Fibroblast of villous mesenchyme (primary cell): ENCODE data around the gene TTLL11. TPM values are rescaled to one million over a fixed set of nuclear protein-coding genes. Genes with fewer than 3 reads are reported as not detected.

Source experiments
- DNase-seq: peaks from one replicate; pipeline ENCODE4 v3.0.0-alpha.2; 2010; ENCODE audit warnings: low read depth
- H3K4me3 ChIP-seq: 2 replicates; pipeline ENCODE4 v1.5.1; 2011; ENCODE audit warnings: low read depth, mild to moderate bottlenecking, low read length
- total RNA-seq: library from RNA; depleted of rRNA; stranded (reverse); fragments of >200 nt; gene quantifications from 2 replicates; pipeline ENCODE4 v1.2.3, GENCODE V29; 2012
- TF ChIP-seq, protein P1 (sequence below): IDR thresholded peaks from 2 replicates; pipeline ENCODE4 v1.5.1; 2012; ENCODE audit warnings: low read depth, mild to moderate bottlenecking, low read length; ENCODE audit not compliant: insufficient read depth

The TTLL11 gene
- total RNA-seq, 1 donor = 4.3 TPM

DNA sequence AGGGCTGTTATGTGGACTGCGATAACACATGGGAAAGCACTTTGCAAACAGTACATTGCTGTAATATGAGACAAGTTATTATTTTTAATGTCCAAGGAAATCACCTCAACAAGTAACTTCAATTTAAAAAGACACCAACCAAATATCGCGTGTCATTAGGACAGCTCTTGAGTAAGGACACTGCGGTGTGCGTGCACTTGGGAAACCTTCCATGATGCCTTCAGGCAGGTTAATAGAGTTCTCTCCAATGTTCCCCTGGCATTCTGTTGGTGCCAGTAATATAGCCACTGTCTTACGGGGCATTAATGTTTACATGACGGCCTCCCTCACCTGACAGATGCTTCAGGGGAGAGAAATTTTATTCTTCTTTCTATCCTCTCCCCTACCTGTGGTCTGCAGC lies 42.9 kb downstream of the TTLL11 start:
- no peak for DNase-seq
- TF ChIP-seq, protein P1, sequence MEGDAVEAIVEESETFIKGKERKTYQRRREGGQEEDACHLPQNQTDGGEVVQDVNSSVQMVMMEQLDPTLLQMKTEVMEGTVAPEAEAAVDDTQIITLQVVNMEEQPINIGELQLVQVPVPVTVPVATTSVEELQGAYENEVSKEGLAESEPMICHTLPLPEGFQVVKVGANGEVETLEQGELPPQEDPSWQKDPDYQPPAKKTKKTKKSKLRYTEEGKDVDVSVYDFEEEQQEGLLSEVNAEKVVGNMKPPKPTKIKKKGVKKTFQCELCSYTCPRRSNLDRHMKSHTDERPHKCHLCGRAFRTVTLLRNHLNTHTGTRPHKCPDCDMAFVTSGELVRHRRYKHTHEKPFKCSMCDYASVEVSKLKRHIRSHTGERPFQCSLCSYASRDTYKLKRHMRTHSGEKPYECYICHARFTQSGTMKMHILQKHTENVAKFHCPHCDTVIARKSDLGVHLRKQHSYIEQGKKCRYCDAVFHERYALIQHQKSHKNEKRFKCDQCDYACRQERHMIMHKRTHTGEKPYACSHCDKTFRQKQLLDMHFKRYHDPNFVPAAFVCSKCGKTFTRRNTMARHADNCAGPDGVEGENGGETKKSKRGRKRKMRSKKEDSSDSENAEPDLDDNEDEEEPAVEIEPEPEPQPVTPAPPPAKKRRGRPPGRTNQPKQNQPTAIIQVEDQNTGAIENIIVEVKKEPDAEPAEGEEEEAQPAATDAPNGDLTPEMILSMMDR = no peak
- no peak overlapping the region for H3K4me3 ChIP-seq

DNA sequence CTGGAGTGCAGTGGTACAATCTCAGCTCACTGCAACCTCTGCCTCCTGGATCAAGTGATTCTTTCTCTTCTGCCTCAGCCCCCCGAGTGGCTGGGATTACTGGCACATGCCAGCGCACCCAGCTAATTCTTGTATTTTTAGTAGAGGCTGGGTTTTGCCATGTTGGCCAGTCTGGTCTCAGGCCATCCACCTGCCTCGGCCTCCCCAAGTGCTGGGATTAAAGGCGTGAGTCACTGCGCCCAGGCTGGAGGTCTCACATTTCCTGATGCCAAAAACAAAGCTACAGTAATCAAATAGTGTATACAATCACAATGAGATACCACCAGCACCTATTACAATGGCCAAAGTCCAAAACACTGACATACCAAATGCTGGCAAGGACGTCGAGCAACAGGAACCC lies 51.1 kb downstream of the TTLL11 start:
- DNase-seq = no peak
- H3K4me3 ChIP-seq = no peak overlapping the region
- TF ChIP-seq, protein P1 = no peak

- no peak overlapping the region for H3K4me3 ChIP-seq
- TF ChIP-seq, protein P1 = no peak
- DNase-seq = no peak
Measured at GRCh38 chr9:122040561-122041242, 52.4 kb downstream of the TTLL11 start.

DNA sequence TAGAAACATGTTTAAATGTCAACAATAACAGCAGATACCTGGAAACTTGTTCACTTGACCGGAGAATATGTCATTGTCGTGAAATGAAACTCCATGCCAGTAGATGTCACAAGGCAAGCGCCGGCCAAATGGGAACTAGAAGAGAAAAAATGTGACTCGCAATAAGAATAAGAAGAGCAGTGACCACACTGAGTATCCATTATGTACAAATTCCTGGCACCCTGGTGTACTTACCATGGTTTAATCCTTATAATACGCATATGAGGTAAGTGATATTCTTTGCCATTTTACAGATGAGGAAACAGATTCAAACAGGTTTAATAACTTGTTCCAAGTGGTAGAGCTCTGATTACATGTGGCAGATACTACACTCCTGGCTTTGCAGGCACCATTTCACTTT lies 53.9 kb downstream of the TTLL11 start:
- TF ChIP-seq, protein P1 = no peak
- DNase-seq = no peak
- H3K4me3 ChIP-seq = no peak overlapping the region

DNA sequence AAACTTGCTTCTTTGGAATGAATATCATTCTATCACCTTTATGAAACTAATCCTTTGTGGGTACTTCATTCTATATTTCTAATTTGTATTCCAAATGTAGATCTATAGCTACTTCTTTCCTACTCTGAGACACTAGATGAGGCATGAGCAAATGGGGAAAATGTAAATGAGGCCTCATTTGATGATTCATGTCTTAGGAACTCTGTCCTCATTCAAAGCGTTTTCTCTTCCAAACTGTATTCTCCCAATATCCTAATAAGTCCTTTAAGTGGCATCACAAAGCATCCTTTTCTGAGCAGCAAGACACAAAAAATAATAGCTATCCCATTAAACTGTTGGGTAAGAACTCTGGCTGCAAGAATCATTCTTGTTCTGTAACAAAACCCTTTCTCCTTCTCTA lies 56.1 kb downstream of the TTLL11 start:
- peak; percentile 19 for DNase-seq
- TF ChIP-seq, protein P1 = no peak
- no peak overlapping the region for H3K4me3 ChIP-seq

DNA sequence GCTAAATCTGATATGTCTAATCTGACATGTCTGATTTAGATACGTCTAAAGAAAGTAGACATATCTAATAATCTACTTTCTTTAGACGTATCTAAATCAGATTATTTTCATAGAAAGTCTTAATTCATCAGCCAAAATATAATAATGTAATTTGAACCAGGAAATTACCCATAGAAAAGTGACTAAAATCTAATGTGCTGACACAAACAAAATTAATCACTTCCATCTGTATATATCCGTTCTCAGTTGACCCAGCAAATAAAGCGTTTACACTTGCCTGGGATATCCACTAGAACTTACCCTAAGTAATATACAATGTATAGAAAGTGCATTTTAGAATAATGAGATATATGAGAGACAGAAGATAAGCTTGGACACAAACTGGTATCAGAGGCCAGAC lies 56.7 kb downstream of the TTLL11 start:
- no peak for DNase-seq
- H3K4me3 ChIP-seq = no peak overlapping the region
- TF ChIP-seq, protein P1 = no peak
